HepG2 (cell line): ENCODE measurements around the gene SCUBE1. TPM values are rescaled to one million over a fixed set of nuclear protein-coding genes. Genes with fewer than 3 reads are reported as not detected.

Experiments used
- ATAC-seq: fragments of 200-7000 bp; cut with Tn5 transposase; 3 replicates; pipeline ENCODE4 v1.9.1; 2020; ENCODE audit warnings: mild to moderate bottlenecking, moderate library complexity
- BruUV-seq: library from RNA; stranded (reverse); fragments of 400-500 nt; replicated peaks from 2 replicates; lab custom pipeline; 2021; lab: Mats Ljungman, UMichigan
- CTCF ChIA-PET: fragments of 300-600 bp; formaldehyde crosslinking; extraction: SDS; loops from one replicate; lab custom pipeline; 2021; ENCODE audit warnings: low total read pairs, inconsistent platforms, low intra/inter-chr PET ratio; lab: Yijun Ruan, JAX
- POLR2A ChIA-PET: fragments of 350-600 bp; sonication (Branson Sonifier 250); formaldehyde crosslinking; loops from one replicate; lab custom pipeline; 2020; ENCODE audit warnings: antibody characterized with exemption, inconsistent platforms; lab: Yijun Ruan, JAX
- DNase-seq: peaks from one replicate; pipeline ENCODE4 v3.0.0-alpha.2; 2015; ENCODE audit warnings: low spot score
- FAIRE-seq: peaks from 3 replicates; lab custom pipeline; 2011; peaks lifted over from hg19 to GRCh38; lab: Jason Lieb, UNC
- H2AFZ ChIP-seq: one replicate; pipeline ENCODE4 v1.6.1; 2011; ENCODE audit warnings: low read length, inconsistent platforms
- H3K27ac ChIP-seq: fragments of 300-600 bp; 3 replicates; pipeline ENCODE4 v1.8.0; 2011; ENCODE audit warnings: mixed run types, mild to moderate bottlenecking, mixed read lengths, low read length, inconsistent platforms; ENCODE audit not compliant: insufficient read depth; ENCODE audit errors: extremely low read length
- H3K27me3 ChIP-seq, 2 experiments: fragments of 200-600 bp in 1 of 2; 2 replicates in 1 of 2; 3 replicates in 1 of 2; pipeline versions ENCODE4 v1.6.0 to v1.8.0; 2011; ENCODE audit warnings: low read length in 2 of 2, mild to moderate bottlenecking in 2 of 2, moderate library complexity in 2 of 2, inconsistent platforms in 1 of 2; ENCODE audit not compliant: insufficient read depth in 2 of 2, control insufficient read depth in 1 of 2
- H3K36me3 ChIP-seq, 2 experiments: fragments of 200-600 bp in 1 of 2; replicated peaks in 1 of 2; 2 replicates in 1 of 2; 3 replicates in 1 of 2; pipeline versions ENCODE4 v1.5.1 to v1.8.0; 2011; ENCODE audit warnings: low read length in 2 of 2, inconsistent platforms in 1 of 2; ENCODE audit not compliant: insufficient read depth in 2 of 2, control insufficient read depth in 1 of 2
- H3K4me1 ChIP-seq: 2 replicates; pipeline ENCODE4 v1.5.1; 2012; ENCODE audit warnings: low read length, inconsistent platforms; ENCODE audit not compliant: insufficient read depth
- H3K4me2 ChIP-seq: 2 replicates; pipeline ENCODE4 v1.6.0; 2011; ENCODE audit warnings: low read depth, low read length, inconsistent platforms
- H3K4me3 ChIP-seq, 3 experiments: fragments of 200-600 bp in 1 of 3; sonication (generic), shearing (Covaris generic) in 1 of 3; replicated peaks in 1 of 3; 2 replicates each; pipeline ENCODE4 v1.5.1; 2011 to 2016; ENCODE audit warnings: low read length in 3 of 3, inconsistent platforms in 2 of 3, low read depth in 2 of 3, mild to moderate bottlenecking in 2 of 3, control low read depth in 1 of 3, mixed read lengths in 1 of 3; ENCODE audit not compliant: insufficient read depth in 1 of 3
- H3K79me2 ChIP-seq: one replicate; pipeline ENCODE4 v1.6.1; 2011; ENCODE audit warnings: low read length, inconsistent platforms; ENCODE audit not compliant: insufficient read depth
- H3K9ac ChIP-seq: 2 replicates; pipeline ENCODE4 v1.6.0; 2011; ENCODE audit warnings: mild to moderate bottlenecking, low read depth, low read length, inconsistent platforms; ENCODE audit not compliant: insufficient read depth
- H3K9me3 ChIP-seq: 2 replicates; pipeline ENCODE4 v1.5.1; 2012; ENCODE audit warnings: mild to moderate bottlenecking, low read length
- H4K20me1 ChIP-seq: 2 replicates; pipeline ENCODE4 v1.6.0; 2011; ENCODE audit warnings: inconsistent platforms, mild to moderate bottlenecking, low read length, moderate library complexity; ENCODE audit not compliant: insufficient read depth
- ATRX ChIP-seq: sonication (generic); formaldehyde crosslinking; IDR thresholded peaks from 2 replicates; pipeline ENCODE4 v1.4.0; 2020; ENCODE audit warnings: missing genetic modification reagents, borderline replicate concordance
- HMG20B ChIP-seq: conservative IDR thresholded peaks from 2 replicates; pipeline ENCODE4 v1.6.1; 2016; ENCODE audit warnings: missing genetic modification reagents, missing compliant biosample characterization
- HMGXB3 ChIP-seq: sonication (generic); formaldehyde crosslinking; IDR thresholded peaks from 2 replicates; pipeline ENCODE4 v1.4.0; 2020; ENCODE audit warnings: missing genetic modification reagents, borderline replicate concordance
- HOXA7 ChIP-seq: sonication (generic); formaldehyde crosslinking; IDR thresholded peaks from 2 replicates; pipeline ENCODE4 v1.8.1; 2022; ENCODE audit warnings: mild to moderate bottlenecking, missing genetic modification reagents, moderate library complexity
- MED8 ChIP-seq: sonication (generic); formaldehyde crosslinking; IDR thresholded peaks from 2 replicates; pipeline ENCODE4 v1.8.1; 2023; ENCODE audit warnings: mild to moderate bottlenecking, missing genetic modification reagents; ENCODE audit not compliant: insufficient replicate concordance
- MEIS2 ChIP-seq: sonication (generic); formaldehyde crosslinking; IDR thresholded peaks from 2 replicates; pipeline ENCODE4 v1.9.0; 2021; ENCODE audit warnings: mild to moderate bottlenecking, missing genetic modification reagents
- NR1H2 ChIP-seq: sonication (generic); formaldehyde crosslinking; IDR thresholded peaks from 2 replicates; pipeline ENCODE4 v1.8.1; 2022; ENCODE audit warnings: low read depth, missing genetic modification reagents, borderline replicate concordance
- PHF21A ChIP-seq: sonication (generic); formaldehyde crosslinking; IDR thresholded peaks from 2 replicates; pipeline ENCODE4 v1.5.0; 2020; ENCODE audit warnings: mild to moderate bottlenecking, missing genetic modification reagents
- SMC3 ChIP-seq: IDR thresholded peaks from 2 replicates; pipeline ENCODE4 v1.6.1; 2011; ENCODE audit warnings: low read length, improper control_type of control experiment
- SRY ChIP-seq: sonication (generic); formaldehyde crosslinking; IDR thresholded peaks from 2 replicates; pipeline ENCODE4 v1.8.0; 2022; ENCODE audit warnings: mild to moderate bottlenecking, missing genetic modification reagents
- TCF12 ChIP-seq, 2 experiments: fragments of 450-650 bp in 1 of 2; sonication (generic) in 1 of 2; formaldehyde crosslinking in 1 of 2; IDR thresholded peaks; 2 replicates each; pipeline versions ENCODE4 v1.6.1 to v1.8.0; 2017 to 2022; ENCODE audit warnings: antibody characterized with exemption in 1 of 2, mild to moderate bottlenecking in 1 of 2, missing genetic modification reagents in 1 of 2, moderate library complexity in 1 of 2
- XRCC5 ChIP-seq: fragments of 200-400 bp; formaldehyde crosslinking; optimal IDR thresholded peaks from 2 replicates; pipeline ENCODE3; 2017; ENCODE audit warnings: mild to moderate bottlenecking, low read length
- YEATS4 ChIP-seq: sonication (generic); formaldehyde crosslinking; IDR thresholded peaks from 2 replicates; pipeline ENCODE4 v1.4.0; 2020; ENCODE audit warnings: missing genetic modification reagents, borderline replicate concordance
- ZFP36L1 ChIP-seq: sonication (generic); formaldehyde crosslinking; IDR thresholded peaks from 2 replicates; pipeline ENCODE4 v1.8.0; 2022; ENCODE audit warnings: mild to moderate bottlenecking, missing genetic modification reagents, moderate library complexity
- ZNF44 ChIP-seq: sonication (generic); formaldehyde crosslinking; IDR thresholded peaks from 2 replicates; pipeline ENCODE4 v1.5.1; 2020; ENCODE audit warnings: mild to moderate bottlenecking, missing genetic modification reagents
- ZNF496 ChIP-seq: sonication (generic); formaldehyde crosslinking; IDR thresholded peaks from 2 replicates; pipeline ENCODE4 v1.8.1; 2023; ENCODE audit warnings: mild to moderate bottlenecking, moderate library complexity, missing genetic modification reagents; ENCODE audit not compliant: insufficient replicate concordance
- ZNF569 ChIP-seq: sonication (generic); formaldehyde crosslinking; IDR thresholded peaks from 2 replicates; pipeline ENCODE4 v1.5.0; 2020; ENCODE audit warnings: mild to moderate bottlenecking, missing genetic modification reagents, moderate library complexity, borderline replicate concordance
- ZNF709 ChIP-seq: sonication (generic); formaldehyde crosslinking; IDR thresholded peaks from 2 replicates; pipeline ENCODE4 v1.5.0; 2020; ENCODE audit warnings: mild to moderate bottlenecking, missing genetic modification reagents
- ZNF790 ChIP-seq: sonication (generic); formaldehyde crosslinking; IDR thresholded peaks from 2 replicates; pipeline ENCODE4 v1.8.0; 2022; ENCODE audit warnings: missing genetic modification reagents, mild to moderate bottlenecking, borderline replicate concordance
- WGBS: methylation state at CpG from one replicate; pipeline ENCODE4 v1.1.6; 2017; ENCODE audit warnings: low lambda C conversion rate; 5-methylcytosine and 5-hydroxymethylcytosine counted together
- in situ Hi-C: cut with HindIII; loops from 2 replicates; pipeline ENCODE4 v1.10.0; 2017; ENCODE audit warnings: low pct_unique_long_range_greater_than_20kb; ENCODE audit not compliant: extremely low pct_ligation_motif_present
- intact Hi-C: fragments of 100-400 bp; cut with micrococcal nuclease; formaldehyde crosslinking; loops from one replicate; pipeline ENCODE4 v1.10.0; 2022; ENCODE audit not compliant: unreplicated experiment
- polyA plus RNA-seq, 8 experiments: library from polyadenylated mRNA; depleted of rRNA in 3 of 8; stranded (reverse) in 7 of 8; unstranded in 1 of 8; fragments of >200 nt; fragmentation: Illumina TruSeq in 4 of 8; extraction: Trizol in 4 of 8; gene quantifications; 2 replicates each; pipeline versions ENCODE4 v1.2.1 to v1.2.3, GENCODE V29; 2011 to 2016; ENCODE audit warnings: low read depth in 4 of 8, missing spikeins in 1 of 8, mixed read lengths in 1 of 8; ENCODE audit not compliant: insufficient read depth in 1 of 8
- total RNA-seq, 5 experiments: library from RNA; depleted of rRNA; stranded (reverse); fragments of >200 nt; fragmentation: Illumina TruSeq; extraction: Trizol; gene quantifications; 2 replicates each; pipeline ENCODE4 v1.2.3, GENCODE V29; 2016; ENCODE audit warnings: low read depth in 1 of 5

Gene SCUBE1
- total and polyA plus RNA-seq, 2 of the 13 experiments (the other 11 are each of a cell fraction or from before 2014, with no cell fraction given), result under 0.01 to 0.05 TPM

- TF ChIP-seq ZNF44 (CRISPR knock-in tag) (no peak), PHF21A (CRISPR knock-in tag) (no peak), HMG20B (CRISPR knock-in tag) (no peak), TCF12 (IDR thresholded peaks at IDR 0.05) (no peak), TCF12 (CRISPR knock-in tag; IDR thresholded peaks at IDR 0.05) (no peak), ZNF496 (CRISPR knock-in tag) (no peak), NR1H2 (CRISPR knock-in tag) (no peak), ZNF569 (CRISPR knock-in tag) (no peak), YEATS4 (CRISPR knock-in tag) (no peak)
These were observed 68.5 kb downstream of the SCUBE1 start (continued) for GRCh38 chr22:43274595-43275240.

- CTCF ChIA-PET, result interaction anchor here (1.4 to 3.2 kb wide), 3 partner anchors 43 to 111 kb away, joined by 5 to 36 read pairs (median 32); no protein-coding TSS in a partner anchor
- intact Hi-C loops, result loop anchor here (1.0 kb wide), 2 partner anchors 72 to 111 kb away; no protein-coding TSS in a partner anchor
- Histone ChIP-seq H3K9ac (no peak overlapping the region), H3K79me2 (no peaks in the 10 kb centered on the region), H3K4me1 (peaks cover 8% of the 10 kb centered on the region), H2AFZ (no peak overlapping the region), H3K27ac (no peak overlapping the region), H3K4me3 (no peak overlapping the region), H3K9me3 (no peaks in the 10 kb centered on the region), H3K4me2 (no peak overlapping the region), H3K27me3 (peaks cover 11 to 46% of the 10 kb centered on the region in 2 experiments), H4K20me1 (no peaks in the 10 kb centered on the region), H3K36me3 (no peaks in the 10 kb centered on the region)
- 0% methylated on average over 9 of the region's 9 CpGs for WGBS
- ATAC-seq, result peak; percentile 58
- in situ Hi-C loops, result loop anchor here (5.0 kb wide), 2 partner anchors 42 to 73 kb away; no protein-coding TSS in a partner anchor
- POLR2A ChIA-PET, result no interaction called here
- FAIRE-seq, result peak; percentile 58
- BruUV-seq, result no TSS peak
- peak; percentile 47 for DNase-seq
- TF ChIP-seq HOXA7, result no peak
- TF ChIP-seq MEIS2, result no peak
- TF ChIP-seq SRY (CRISPR knock-in tag), result no peak
- TF ChIP-seq HMGXB3 (CRISPR knock-in tag), result no peak
- TF ChIP-seq MED8 (CRISPR knock-in tag), result no peak
- TF ChIP-seq ZNF709 (CRISPR knock-in tag), result no peak
- TF ChIP-seq ZNF790 (CRISPR knock-in tag), result no peak
- peak; percentile 81 for TF ChIP-seq SMC3
- no peak for TF ChIP-seq ATRX (CRISPR knock-in tag)
- peak; percentile 35 for TF ChIP-seq XRCC5
- no peak for TF ChIP-seq ZFP36L1 (CRISPR knock-in tag)
These were observed 69.2 kb downstream of the SCUBE1 start for GRCh38 chr22:43273902-43274484.
